HG02981 (cell line): ENCODE measurements around the gene BMP7.
"Not testable (repeated sequence)": the region's sequence is repeated elsewhere in the genome, so short reads cannot be mapped to it uniquely, and the experiment has no call there.

Experiments used
- ATAC-seq: cut with Tn5 transposase; IDR thresholded peaks from one replicate; pipeline ENCODE4 v1.9.1; 2021; ENCODE audit warnings: mild to moderate bottlenecking, moderate library complexity; ENCODE audit not compliant: unreplicated experiment

BMP7 gene

GRCh38 chr20:57157787-57158186 is 108.7 kb downstream of the BMP7 start:
- not testable (repeated sequence) for ATAC-seq

GRCh38 chr20:57157106-57157691 is 109.2 kb downstream of the BMP7 start:
- no peak for ATAC-seq

- no peak for ATAC-seq
Measured at GRCh38 chr20:57156011-57156729, 110.3 kb downstream of the BMP7 start.

- ATAC-seq, result no peak
Measured at GRCh38 chr20:57155415-57155814, 111.0 kb downstream of the BMP7 start.

GRCh38 chr20:57153238-57153905 is 113.1 kb downstream of the BMP7 start:
- no peak for ATAC-seq

- no peak for ATAC-seq
Measured at GRCh38 chr20:57152557-57152956, 113.9 kb downstream of the BMP7 start.

- no peak for ATAC-seq
Measured at GRCh38 chr20:57150559-57150958, 115.9 kb downstream of the BMP7 start.

- ATAC-seq, result no peak
Measured at GRCh38 chr20:57148263-57148662, 118.2 kb downstream of the BMP7 start.

GRCh38 chr20:57147185-57147584 is 119.3 kb downstream of the BMP7 start:
- ATAC-seq, result no peak

- ATAC-seq, result no peak
Measured at GRCh38 chr20:57146155-57146554, 120.3 kb downstream of the BMP7 start.

GRCh38 chr20:57145089-57145631 is 121.3 kb downstream of the BMP7 start:
- ATAC-seq, result no peak

GRCh38 chr20:57143173-57143572 is 123.3 kb downstream of the BMP7 start:
- no peak for ATAC-seq

GRCh38 chr20:57142667-57143066 is 123.8 kb downstream of the BMP7 start:
- ATAC-seq, result no peak

- no peak for ATAC-seq
Measured at GRCh38 chr20:57141492-57141891, 124.9 kb downstream of the BMP7 start.

- no peak for ATAC-seq
Measured at GRCh38 chr20:57140416-57140965, 126.0 kb downstream of the BMP7 start.

- no peak for ATAC-seq
Measured at GRCh38 chr20:57139342-57140093, 126.9 kb downstream of the BMP7 start.

- no peak for ATAC-seq
Measured at GRCh38 chr20:57138198-57138995, 128.0 kb downstream of the BMP7 start.

GRCh38 chr20:57137676-57138075 is 128.8 kb downstream of the BMP7 start:
- no peak for ATAC-seq

- ATAC-seq, result no peak
Measured at GRCh38 chr20:57136734-57137133, 129.7 kb downstream of the BMP7 start.

- ATAC-seq, result no peak
Measured at GRCh38 chr20:57135875-57136274, 130.6 kb downstream of the BMP7 start.
